DND-41 (cell line): ENCODE measurements around the gene SPC24.

ENCODE experiments used
- EZH2 ChIP-seq: IDR thresholded peaks from 3 replicates; pipeline ENCODE4 v1.6.1; 2012; ENCODE audit warnings: borderline replicate concordance, low read depth, mild to moderate bottlenecking, moderate library complexity, low read length, inconsistent platforms; ENCODE audit not compliant: severe bottlenecking
- TF ChIP-seq, protein P1 (sequence below): IDR thresholded peaks from 2 replicates; pipeline ENCODE4 v1.5.1; 2012; ENCODE audit warnings: borderline replicate concordance, low read length, moderate library complexity, mild to moderate bottlenecking; ENCODE audit not compliant: poor library complexity, severe bottlenecking; ENCODE audit errors: extremely low read depth

GRCh38 chr19:11169896-11170678 lies 14.5 kb upstream of the SPC24 start:
- TF ChIP-seq, protein P1, sequence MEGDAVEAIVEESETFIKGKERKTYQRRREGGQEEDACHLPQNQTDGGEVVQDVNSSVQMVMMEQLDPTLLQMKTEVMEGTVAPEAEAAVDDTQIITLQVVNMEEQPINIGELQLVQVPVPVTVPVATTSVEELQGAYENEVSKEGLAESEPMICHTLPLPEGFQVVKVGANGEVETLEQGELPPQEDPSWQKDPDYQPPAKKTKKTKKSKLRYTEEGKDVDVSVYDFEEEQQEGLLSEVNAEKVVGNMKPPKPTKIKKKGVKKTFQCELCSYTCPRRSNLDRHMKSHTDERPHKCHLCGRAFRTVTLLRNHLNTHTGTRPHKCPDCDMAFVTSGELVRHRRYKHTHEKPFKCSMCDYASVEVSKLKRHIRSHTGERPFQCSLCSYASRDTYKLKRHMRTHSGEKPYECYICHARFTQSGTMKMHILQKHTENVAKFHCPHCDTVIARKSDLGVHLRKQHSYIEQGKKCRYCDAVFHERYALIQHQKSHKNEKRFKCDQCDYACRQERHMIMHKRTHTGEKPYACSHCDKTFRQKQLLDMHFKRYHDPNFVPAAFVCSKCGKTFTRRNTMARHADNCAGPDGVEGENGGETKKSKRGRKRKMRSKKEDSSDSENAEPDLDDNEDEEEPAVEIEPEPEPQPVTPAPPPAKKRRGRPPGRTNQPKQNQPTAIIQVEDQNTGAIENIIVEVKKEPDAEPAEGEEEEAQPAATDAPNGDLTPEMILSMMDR: no peak
- no peak for TF ChIP-seq EZH2
